GM12891 (cell line): ENCODE data around the gene PRKAR2A.

Source experiments
- PAX5 ChIP-seq: IDR thresholded peaks from 2 replicates; pipeline ENCODE4 v1.6.1; 2011; ENCODE audit warnings: low read length, moderate library complexity, mild to moderate bottlenecking; ENCODE audit not compliant: insufficient read depth, severe bottlenecking
- POLR2A ChIP-seq: IDR thresholded peaks from 2 replicates; pipeline ENCODE4 v1.6.1; 2011; ENCODE audit warnings: low read depth, low read length, control low read depth
- POLR2AphosphoS5 ChIP-seq: IDR thresholded peaks from 2 replicates; pipeline ENCODE4 v1.6.1; 2011; ENCODE audit warnings: low read depth, low read length, control low read depth
- SPI1 ChIP-seq: IDR thresholded peaks from 2 replicates; pipeline ENCODE4 v1.6.1; 2011; ENCODE audit warnings: low read depth, low read length, control low read depth
- TAF1 ChIP-seq: IDR thresholded peaks from 2 replicates; pipeline ENCODE4 v1.6.1; 2011; ENCODE audit warnings: low read depth, low read length, control low read depth

GRCh38 chr3:48788544-48789162, 59.0 kb downstream of the PRKAR2A start:
- TF ChIP-seq POLR2A (no peak), PAX5 (no peak), POLR2AphosphoS5 (no peak), TAF1 (no peak), SPI1 (no peak)
